ENCODE results near the gene DGKH.

DGKH gene

GRCh38 chr13:42255886-42256285, 207.4 kb downstream of the DGKH start:
- H3K4me3 ChIP-seq (ENCODE audit: low read depth, low read length), result no peak overlapping the region
- DNase-seq (ENCODE audit: low read depth), result no peak
- TF ChIP-seq CTCF (IDR thresholded peaks at IDR 0.05; ENCODE audit: insufficient read depth, low read depth, low read length, missing control alignments), result no peak

GRCh38 chr13:42258747-42259146, 210.3 kb downstream of the DGKH start:
- H3K4me3 ChIP-seq (ENCODE audit: low read depth, low read length), result no peak overlapping the region
- no peak for TF ChIP-seq CTCF (IDR thresholded peaks at IDR 0.05; ENCODE audit: insufficient read depth, low read depth, low read length, missing control alignments)
- DNase-seq (ENCODE audit: low read depth), result no peak

GRCh38 chr13:42259515-42259914, 211.1 kb downstream of the DGKH start:
- H3K4me3 ChIP-seq (ENCODE audit: low read depth, low read length), result no peak overlapping the region
- no peak for TF ChIP-seq CTCF (IDR thresholded peaks at IDR 0.05; ENCODE audit: insufficient read depth, low read depth, low read length, missing control alignments)
- no peak for DNase-seq (ENCODE audit: low read depth)

GRCh38 chr13:42260903-42261654, 212.6 kb downstream of the DGKH start:
- H3K4me3 ChIP-seq (ENCODE audit: low read depth, low read length), result no peak overlapping the region
- no peak for TF ChIP-seq CTCF (IDR thresholded peaks at IDR 0.05; ENCODE audit: insufficient read depth, low read depth, low read length, missing control alignments)
- no peak for DNase-seq (ENCODE audit: low read depth)

- no peak for TF ChIP-seq CTCF (IDR thresholded peaks at IDR 0.05; ENCODE audit: insufficient read depth, low read depth, low read length, missing control alignments)
- DNase-seq (ENCODE audit: low read depth), result no peak
- no peak overlapping the region for H3K4me3 ChIP-seq (ENCODE audit: low read depth, low read length)
Measured at GRCh38 chr13:42266473-42266872, 218.0 kb downstream of the DGKH start.

- no peak for TF ChIP-seq CTCF (IDR thresholded peaks at IDR 0.05; ENCODE audit: insufficient read depth, low read depth, low read length, missing control alignments)
- no peak for DNase-seq (ENCODE audit: low read depth)
- H3K4me3 ChIP-seq (ENCODE audit: low read depth, low read length), result peak overlapping the region; percentile 82
Measured at GRCh38 chr13:42270160-42270856, 221.9 kb downstream of the DGKH start.

All from GM12865 (cell line).